HCEC 1CT (cell line): Measurements from ENCODE around the gene CORO2B.

ENCODE experiments used
- DNase-seq: peaks from one replicate; pipeline ENCODE4 v3.0.0-alpha.2; 2017

Gene CORO2B

DNA sequence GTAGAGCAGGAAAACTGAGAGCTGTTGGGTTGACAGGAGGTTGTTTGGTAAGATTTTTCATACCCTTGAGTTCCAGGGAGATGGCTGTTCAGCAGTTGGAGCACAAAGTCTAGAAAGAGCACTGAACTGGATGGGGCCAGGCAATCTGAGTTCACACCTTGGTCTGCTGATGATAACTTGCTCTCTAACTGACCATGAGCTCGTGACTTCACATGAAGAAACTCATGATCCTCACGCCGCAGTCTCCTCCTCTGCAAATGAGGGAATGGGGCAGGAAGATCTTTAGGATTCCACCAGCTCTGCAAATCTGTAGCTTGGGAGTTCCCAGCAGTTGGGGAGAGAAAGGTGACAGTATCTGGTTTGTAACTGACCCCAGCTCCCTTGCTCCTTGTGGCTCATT is 33.7 kb downstream of the CORO2B start:
- no peak for DNase-seq

DNA sequence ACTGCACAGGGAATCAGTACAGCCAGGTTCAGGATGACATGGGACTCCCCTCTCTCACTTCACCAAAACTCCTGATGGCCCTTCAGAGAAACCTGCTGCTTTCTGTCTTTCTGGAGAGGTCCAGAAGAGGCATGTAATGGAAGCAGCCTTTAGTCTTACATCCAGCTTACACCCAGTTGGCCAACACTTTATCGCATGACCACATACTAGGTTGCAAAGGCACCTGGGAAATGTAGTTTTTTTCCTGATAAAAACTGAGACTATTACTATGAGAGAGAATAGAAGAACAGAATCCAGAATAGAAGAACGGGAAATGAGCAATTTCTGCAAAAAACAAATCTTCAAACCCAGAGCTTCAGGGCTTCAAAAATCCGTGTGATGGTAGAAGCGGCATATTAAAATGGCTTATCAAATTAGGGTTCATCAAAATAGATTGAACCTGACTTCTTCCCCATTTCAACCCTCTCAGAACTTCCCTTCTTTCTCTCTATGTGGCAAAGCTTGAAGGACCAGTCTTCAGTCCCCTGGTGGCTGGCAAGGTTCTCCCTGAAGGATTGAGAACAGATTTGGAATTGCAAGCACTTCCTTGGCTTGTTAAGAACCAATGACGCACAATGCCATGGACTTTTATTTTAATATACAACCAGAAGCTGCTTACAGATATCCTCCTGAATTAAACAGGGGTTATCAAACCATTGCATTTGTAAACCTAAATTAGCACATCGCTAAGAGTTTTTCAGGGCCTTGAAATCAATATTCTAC is 34.4 kb downstream of the CORO2B start:
- no peak for DNase-seq

DNA sequence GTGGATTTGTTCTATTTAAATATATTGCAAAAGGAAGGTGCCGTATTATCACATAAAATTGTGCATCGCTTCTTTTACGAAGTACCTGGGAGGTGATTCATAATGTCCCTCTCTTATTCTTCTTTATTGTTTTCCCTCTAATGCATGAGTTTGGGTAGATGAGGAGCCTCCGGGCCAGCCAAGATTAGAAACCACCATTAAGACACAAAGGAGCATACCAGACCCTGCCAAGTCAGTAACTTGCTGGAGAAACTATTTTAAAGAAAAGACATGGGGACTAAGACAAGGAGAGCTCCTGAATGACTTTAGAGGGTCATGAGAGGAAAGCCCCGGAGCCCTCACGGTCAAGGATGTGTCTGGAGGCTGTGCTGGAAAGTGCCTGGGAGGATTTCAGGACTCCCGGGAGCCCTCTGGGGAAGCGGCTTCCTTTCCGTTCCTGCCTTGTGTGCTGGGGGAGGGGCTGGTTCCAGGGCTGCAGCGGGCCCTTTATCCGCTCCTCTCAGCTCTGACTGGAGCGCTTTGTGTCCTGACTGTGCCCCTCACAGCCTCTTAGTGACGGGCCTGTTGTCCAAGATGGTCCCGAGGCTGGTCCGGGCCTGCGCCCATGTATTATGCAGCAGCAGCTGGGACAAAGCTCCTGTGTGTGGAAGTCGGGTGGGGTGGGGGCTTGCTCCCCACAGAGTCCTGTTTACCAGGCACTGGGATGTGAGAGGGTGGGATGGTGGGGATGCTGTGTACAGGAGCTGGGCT is 35.7 kb downstream of the CORO2B start:
- DNase-seq: no peak

DNA sequence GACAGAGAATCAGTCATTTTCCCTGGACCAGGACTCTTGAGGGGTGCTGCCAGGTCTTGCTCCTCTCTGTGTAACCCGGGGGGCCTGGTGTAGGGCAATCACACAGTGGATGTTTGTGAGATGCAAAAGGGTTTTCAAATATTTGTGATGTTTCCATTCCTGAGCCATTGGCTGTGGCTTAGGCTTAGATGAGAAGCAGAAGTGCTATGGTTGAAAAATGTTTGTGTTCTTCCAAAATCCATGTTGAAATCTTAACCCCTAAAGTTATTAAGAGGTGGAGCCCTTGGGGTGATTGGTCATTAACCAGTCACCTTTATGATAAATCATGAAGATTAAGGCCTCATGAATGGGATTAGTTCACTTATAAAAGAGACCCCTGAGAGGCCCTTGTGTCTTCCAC is 36.5 kb downstream of the CORO2B start:
- DNase-seq: no peak

DNA sequence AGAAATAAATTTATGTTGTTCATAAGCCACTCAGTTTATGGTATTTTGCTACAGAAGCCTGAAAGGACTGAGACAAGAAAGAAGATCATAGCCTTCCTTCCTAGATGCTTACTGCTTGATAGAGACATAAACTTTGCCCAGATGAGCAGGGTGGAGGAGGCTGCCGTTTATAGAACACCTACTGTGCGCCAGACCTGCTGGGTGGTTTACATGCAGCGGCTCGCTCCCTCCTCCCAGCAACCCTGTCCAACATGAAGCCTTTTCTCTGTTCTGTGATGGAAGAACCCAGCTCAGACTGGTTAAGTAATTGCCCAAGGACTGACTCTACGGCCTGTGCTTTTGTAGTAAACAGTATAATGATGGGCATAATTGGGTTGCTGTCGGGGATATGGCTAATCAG is 37.0 kb downstream of the CORO2B start:
- DNase-seq: no peak

DNA sequence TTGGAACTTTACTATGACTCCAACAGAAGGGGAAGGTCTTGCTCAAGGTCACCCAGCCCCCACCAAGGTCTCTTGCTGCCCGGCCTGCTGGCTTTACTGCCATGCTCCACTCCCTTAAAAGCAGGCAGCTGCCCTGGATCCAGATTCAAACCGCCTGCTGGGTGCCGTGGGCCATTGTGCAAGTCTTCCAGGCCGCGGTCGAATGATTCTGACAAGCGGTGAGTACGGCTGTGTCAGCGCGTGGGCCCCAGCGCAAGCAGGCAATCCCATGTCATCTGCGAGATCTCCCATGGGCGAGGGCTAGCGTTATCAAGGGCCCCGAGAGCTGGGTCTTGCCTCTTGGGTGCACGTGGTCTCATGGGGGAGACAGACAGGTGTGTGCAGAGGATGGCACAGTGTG is 37.6 kb downstream of the CORO2B start:
- DNase-seq: no peak

DNA sequence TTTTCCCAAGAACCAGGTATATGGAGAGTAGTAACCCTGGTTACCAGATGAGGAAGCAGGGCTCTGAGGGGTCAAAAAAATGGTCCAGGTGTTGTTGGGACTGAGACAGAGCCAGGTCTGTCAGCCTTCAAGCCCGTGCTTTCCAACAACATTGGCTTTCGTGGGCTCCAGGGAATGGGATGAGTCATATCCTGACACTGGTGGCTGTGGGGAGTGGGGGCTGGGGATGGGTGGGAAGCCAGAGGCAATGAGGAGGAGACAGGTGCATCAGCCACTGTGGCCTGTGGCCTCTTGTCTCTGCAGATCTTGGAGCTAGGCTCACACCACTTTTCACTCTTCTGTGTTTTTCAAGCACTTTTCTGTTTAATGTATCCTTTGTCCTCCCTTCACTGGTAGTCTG is 38.2 kb downstream of the CORO2B start:
- DNase-seq: no peak

DNA sequence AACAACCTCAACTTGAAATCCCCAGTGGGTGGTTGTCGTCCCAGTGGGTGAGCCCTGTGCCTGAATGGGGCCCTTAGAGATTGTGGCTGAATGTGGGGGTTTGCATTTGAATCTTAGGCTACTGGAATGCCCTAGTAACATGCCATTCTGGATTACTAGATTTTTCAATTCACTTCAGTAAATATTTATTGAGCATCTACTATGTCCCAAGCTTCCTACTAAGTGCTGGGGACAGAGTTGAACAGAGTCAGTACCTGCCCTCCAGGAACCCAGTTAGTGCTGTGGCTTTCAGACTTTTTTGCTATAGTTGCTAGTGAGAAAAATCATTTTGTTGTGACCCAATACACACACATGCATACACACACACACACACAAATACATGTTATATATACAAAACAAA is 39.0 kb downstream of the CORO2B start:
- no peak for DNase-seq

DNA sequence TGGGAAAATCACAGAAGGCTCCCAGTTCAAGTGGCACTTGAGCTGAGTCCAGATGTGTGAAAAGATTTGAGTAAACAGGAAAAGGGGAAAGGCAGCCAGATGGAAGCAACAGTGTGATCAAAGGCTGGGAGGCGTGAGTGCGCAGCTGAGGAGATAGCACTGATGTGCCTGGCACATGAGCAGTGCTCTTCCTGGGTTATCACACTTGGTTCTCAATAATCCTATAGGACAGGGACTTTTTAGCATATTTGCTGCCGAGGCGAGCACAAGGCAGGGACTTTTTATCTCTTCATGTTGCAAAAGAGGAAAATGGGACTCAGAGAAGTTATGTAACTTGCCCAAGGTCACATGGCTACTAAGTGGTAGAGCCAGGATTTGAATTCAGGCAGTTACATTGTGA is 39.6 kb downstream of the CORO2B start:
- peak; percentile 53 for DNase-seq

DNA sequence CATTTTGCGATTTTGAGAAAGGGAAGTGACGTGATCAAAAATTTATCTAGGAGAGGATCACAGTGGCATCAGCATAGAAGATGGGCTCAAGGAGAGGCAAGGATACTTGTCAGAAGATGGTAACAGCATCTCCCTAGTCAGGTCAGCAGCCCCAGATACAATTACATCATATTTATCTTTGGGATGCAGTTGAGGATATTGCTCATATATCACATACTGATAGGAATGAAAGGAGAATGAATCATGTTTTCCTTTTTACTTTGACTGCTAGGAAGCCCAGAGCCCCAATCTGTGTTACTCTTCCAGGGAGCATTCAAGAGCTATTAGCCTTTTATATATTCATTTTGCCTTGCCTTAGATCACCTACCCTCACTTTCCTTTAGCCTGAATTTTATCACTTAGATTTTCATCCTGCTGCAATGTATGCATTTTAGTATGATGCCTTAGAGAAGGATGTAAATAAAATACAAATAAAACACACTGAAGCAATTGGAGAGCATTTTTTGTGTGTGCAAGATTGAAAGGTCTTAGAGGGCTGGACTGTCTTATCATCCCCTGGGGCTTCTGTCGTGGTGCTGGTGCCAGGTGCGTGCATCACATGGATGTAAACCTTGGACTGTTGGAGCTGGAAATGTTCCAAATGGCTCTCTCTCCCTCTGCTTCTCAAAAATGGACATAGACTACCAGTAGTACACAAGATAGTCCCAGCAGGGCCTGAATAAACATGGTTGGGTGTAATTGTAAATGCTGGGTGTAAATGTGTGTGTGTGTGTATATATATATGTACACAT is 40.3 kb downstream of the CORO2B start:
- DNase-seq: peak; percentile 74

DNA sequence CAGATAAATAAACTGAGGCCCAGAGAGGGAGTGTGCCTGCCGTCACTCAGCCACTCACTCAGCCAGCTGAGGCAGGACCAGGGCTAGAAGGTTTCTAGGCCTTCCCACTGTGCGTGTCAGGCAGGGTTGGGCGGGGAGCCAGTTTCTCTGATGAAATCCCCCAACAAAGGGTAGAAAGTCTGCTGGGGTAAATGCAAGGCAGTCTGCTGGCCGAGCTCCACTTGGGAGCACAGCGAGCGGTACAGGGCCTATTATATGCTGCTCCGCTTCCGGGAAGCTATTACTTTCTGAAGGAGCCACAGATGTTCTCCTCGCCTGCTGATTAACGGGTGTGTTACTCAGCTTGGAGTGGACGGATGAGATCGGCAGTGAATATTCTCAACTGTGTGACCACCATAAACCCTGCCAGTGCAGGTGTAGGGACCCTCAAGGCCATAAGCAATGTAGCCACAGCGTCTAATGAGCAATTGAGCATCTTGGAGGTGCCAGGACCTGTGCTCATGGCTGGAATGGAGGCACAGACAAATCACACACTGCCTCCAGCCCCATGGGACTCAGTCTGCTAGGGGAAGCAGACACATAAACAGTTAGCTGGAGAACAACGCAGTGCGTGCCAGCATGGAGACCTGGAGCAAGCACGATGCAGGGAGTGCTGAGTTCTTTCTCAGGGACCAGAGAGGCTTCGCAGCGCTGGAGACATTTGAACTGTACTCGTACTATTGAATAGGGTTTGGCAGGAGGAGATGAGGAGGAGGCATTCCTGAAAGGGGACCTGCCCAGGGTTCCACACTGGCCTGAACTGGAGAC is 42.1 kb downstream of the CORO2B start:
- DNase-seq: no peak

DNA sequence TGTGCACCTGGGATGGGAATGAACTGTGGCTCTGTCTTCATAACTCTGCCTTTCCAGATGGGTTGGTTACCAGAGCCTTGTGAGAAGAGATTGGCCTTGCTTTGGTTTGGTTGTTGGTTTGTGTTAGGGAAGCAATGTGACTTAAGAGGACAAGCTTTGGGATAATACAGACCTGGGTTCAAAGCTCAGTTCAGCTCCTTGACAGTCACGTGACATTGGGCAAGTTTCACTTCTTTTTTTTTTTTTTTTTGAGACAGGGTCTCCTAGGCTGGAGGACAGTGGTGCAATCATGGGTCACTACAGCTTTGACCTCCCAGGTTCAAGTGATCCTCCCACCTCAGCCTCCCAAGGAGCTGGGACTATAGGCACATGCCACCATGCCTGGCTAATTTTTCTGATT is 42.7 kb downstream of the CORO2B start:
- no peak for DNase-seq

DNA sequence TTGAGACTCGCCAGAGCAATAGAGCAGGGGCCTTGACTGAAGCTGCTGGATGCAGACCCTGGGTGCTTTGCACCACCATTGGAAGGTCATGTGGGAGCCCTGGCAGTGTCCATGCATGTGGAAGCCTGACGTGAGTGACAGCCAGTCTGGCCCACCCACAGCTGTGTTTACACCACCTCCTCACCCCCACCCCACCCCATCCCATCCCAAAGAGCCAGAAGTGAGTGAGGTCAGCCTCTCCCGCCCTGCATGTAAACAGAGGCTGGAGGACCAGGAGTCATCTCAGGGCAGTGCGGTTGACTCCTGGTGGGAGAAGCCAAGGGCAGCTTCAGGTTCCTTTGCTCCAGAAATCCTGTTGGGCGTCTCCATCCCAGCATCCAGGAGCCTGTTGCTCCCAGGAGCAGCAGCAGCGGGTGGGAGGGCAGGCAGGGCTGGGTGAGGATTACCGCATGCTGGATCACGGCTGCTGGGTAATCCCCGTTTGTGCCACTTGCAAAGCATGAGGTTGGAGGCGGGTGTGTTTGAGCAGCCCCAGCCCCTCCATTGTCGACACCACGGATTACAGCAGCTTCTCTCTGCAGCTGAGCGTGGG is 44.6 kb downstream of the CORO2B start:
- peak; percentile 48 for DNase-seq

DNA sequence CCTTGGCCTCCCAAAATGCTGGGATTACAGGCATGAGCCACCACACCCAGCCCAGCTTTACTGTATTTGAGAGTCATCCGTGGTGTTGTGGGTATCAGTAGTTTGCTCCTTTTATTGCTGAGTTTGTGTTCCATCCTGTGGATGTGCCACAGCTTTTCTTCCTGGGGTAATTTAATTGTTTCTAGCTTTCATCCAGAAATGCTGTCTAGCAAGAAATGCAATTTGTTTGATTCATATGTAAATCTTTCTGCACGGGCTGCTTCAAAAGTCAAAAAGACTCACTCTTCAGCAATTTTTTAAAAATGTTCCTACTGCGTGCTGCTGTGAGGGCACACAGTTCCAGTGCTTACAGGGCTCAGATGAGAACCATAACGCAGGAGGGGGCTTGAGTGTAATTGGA is 47.1 kb downstream of the CORO2B start:
- DNase-seq: no peak

DNA sequence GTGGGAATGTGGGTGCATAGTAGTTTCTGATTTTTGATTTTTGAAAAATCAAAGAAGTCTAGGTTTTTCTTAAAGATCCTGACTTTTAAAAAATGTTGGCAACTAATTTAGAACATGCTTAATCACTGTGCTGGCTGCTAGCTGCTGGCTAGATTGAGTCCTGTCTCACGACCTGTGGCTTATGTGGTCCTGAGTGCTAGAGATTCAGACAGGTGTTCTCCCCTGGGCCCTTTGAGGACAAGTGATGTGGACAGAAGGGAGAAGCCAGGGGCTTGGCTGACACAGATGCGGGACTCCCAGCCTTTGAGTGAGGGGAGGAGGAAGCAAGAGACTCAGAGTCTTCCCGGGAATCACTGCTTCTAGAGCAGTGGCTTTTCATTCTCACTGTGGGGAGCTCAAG is 47.5 kb downstream of the CORO2B start:
- no peak for DNase-seq

DNA sequence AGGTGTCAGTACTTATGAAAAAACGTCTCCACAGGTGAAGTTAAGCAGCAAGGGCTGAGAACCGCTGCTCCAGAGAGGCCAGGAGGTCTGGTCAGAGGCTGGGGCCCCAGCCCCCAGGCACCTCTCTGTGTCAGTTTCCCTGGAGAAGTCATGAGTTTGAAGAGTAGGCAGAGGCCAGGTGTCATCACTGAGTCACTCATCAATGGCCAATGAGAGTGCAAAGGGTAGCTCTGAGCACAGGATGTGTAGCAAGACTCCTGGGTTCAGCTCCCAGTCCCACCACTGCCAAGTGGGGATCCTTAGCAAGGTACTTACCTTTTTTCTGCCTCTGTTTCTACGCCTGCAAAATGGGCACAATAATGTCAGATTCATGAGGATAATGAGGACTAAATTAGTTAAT is 47.9 kb downstream of the CORO2B start:
- peak; percentile 71 for DNase-seq

DNA sequence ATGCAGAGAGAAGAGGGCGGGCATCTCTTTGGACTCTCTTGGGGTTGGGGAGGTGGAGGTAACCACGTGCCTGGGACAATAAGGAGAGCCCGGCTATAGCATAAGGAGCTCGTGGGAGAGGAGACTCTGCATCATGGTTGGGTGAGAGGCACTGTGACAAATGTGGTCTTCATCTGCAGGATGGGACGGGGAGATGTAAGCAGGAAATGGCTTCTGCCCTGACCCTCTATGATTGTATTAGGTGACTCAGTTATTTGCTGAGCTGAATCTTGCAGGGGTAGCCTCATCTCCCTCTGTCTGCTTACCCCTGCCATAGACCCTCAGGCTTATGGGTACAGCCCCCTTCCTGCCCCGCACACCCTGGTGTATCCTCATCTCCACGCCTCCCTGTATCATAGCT is 48.7 kb downstream of the CORO2B start:
- DNase-seq: no peak

DNA sequence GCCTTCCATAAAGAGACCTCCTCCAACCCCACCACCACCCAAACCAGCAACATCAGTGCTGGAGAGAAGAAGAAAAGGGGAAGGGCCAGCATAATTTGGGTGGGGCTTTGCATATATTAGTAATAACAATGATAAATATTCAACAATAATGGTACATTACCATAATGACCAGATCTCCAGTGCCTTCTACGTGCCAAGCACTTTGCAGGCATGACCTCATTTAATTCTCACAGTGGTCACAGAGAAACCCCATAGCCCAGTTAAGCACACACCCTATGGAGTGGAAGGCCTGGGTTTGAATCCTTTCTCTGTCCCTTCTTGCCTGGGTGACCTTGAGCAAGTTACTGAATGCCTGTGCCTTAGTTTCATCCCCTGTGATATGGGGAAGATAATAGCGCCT is 49.2 kb downstream of the CORO2B start:
- no peak for DNase-seq

DNA sequence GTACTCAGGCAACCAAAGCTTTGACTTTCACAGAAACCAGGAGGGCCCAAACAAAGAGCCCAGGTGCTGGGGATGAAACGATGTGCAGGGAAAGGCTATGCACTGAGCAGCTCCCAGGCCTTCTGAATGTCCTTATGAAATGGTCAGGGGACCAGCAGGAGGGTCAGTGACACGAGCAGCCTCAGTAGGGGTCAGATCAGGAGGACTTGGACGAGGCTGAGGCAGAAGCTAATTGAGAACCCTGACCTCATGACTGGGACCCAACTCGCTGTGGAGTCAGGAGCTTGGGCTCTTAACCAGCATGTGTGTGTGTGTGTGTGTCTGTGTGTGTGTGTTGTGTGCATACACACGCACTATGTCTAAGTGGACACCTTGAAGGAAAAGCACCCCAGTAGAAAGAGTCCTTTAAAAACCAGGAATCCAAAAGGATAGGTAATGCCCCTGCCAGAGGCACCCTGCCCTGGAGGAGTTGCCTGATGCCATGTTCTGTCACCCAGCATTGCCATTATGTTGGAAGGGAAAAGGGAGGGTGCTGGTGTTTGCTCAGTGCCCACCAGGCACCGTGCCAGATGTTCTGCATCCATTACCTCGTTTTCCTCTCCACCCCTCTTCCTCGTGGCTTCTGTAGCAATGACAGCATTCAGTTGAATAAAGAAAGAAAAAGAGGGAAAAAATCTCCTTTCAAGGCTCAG is 50.9 kb downstream of the CORO2B start:
- DNase-seq: no peak

DNA sequence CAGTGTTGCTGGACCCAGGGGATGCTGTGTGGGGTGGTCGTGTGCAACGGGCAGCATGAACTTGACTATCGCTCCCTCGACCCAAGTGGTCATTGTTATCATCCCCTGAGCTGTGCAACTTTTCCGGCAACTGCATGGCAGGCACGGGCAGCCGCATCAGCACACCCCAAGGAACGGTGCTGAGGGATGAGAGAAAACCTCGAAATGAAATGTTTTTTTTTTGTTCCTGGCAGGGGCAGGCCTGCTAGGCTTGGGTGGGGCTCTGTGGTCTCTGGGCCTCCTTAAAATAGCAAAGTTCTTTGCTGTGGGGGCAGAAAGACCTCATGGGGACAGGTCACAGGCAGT is 51.4 kb downstream of the CORO2B start:
- no peak for DNase-seq

DNA sequence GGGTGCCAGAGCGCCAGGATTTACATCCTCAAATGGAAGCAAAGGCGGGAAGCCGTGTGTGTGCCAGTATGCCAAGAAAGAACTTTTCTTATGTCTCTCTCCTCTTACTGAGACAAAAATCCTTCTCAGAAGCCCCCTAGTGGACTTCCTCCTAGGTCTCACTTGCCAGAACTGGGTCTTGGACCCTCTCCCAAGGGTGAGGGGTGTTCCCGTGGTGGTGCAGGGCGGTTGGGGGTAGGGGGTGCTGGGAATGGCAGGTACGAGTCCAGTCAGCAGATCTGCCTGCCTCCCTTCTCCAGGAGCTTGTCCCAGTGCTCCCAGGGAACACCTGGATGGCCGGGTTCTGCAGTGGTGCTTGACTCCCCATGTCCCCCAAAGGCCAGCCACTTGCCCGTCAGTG is 52.0 kb downstream of the CORO2B start:
- DNase-seq: no peak

DNA sequence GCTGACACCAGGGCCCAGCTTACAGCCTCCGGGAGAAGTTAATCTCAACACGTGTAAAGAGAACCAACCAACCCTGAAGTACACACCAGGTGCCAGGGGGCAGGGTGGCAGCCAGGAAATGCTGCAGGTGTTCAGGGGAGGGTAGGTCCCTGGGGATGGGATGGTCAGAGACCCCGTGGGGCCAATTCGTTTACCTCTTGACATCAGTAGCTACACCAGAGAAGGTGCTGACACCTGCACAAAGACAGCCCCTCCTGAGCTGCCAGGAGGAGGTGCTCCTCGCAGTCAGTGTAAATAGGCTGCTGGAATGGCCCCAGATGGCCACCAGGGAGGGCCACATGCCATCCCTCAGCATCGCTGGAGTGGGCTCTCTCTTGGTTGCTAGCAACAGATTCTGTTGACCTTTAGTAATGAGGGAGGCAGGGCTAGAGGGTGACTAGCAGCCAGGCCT is 52.8 kb downstream of the CORO2B start:
- no peak for DNase-seq
